HUES6 (cell line): ENCODE results near the gene KRTAP5-5.
A peak's percentile ranks its signal among the peaks of the same experiment; 100 is the strongest.
"Not testable (repeated sequence)": the region's sequence is repeated elsewhere in the genome, so short reads cannot be mapped to it uniquely, and the experiment has no call there.

ENCODE experiments used
- H3K27ac ChIP-seq: 2 replicates; pipeline ENCODE4 v1.7.0; 2013; ENCODE audit warnings: low read depth, mild to moderate bottlenecking, low read length, inconsistent platforms
- H3K27me3 ChIP-seq: 2 replicates; pipeline ENCODE4 v1.6.1; 2013; ENCODE audit warnings: low read length; ENCODE audit not compliant: control insufficient read depth, insufficient read depth
- H3K36me3 ChIP-seq: 2 replicates; pipeline ENCODE4 v1.6.1; 2013; ENCODE audit warnings: low read length; ENCODE audit not compliant: control insufficient read depth, insufficient read depth
- H3K4me1 ChIP-seq: 2 replicates; pipeline ENCODE4 v1.6.1; 2013; ENCODE audit warnings: low read length; ENCODE audit not compliant: control insufficient read depth, insufficient read depth
- H3K4me3 ChIP-seq: 2 replicates; pipeline ENCODE4 v1.5.1; 2013; ENCODE audit warnings: low read depth, low read length
- H3K9ac ChIP-seq: one replicate; pipeline ENCODE4 v1.6.1; 2013; ENCODE audit warnings: mild to moderate bottlenecking, low read length
- H3K9me3 ChIP-seq: 2 replicates; pipeline ENCODE4 v1.6.1; 2013; ENCODE audit warnings: low read depth, low read length; ENCODE audit not compliant: control insufficient read depth, insufficient read depth

Gene KRTAP5-5, protein sequence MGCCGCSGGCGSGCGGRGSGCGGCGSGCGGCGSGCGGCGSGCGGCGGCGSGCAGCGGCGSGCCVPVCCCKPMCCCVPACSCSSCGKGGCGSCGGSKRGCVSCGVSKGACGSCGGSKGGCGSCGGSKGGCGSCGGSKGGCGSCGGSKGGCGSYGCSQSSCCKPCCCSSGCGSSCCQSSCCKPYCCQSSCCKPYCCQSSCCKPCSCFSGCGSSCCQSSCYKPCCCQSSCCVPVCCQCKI

GRCh38 chr11:1629326-1630185 lies at the start of gene KRTAP5-5:
KRTAP5-5 (plus strand) TSS chr11:1629775; CDS start chr11:1629841, 66 bp downstream.
- Histone ChIP-seq H3K9ac (no peak within 1 kb of the TSS), H3K27me3 (peaks cover 37% of the 10 kb centered on the region), H3K4me1 (no peaks in the 10 kb centered on the region), H3K36me3 (no peaks in the 10 kb centered on the region), H3K27ac (no peak within 1 kb of the TSS), H3K4me3 (no peak within 1 kb of the TSS), H3K9me3 (no peaks in the 10 kb centered on the region)

- no peaks in the 10 kb centered on the region for H3K36me3 ChIP-seq
- H3K27ac ChIP-seq: no peak overlapping the region
- peaks cover 8% of the 10 kb centered on the region for H3K9me3 ChIP-seq
- no peak overlapping the region for H3K9ac ChIP-seq
- H3K4me1 ChIP-seq: no peaks in the 10 kb centered on the region
- H3K27me3 ChIP-seq: no peaks in the 10 kb centered on the region; the same call in 1 of the 2 replicates
- H3K4me3 ChIP-seq: no peak overlapping the region
These were observed 47.6 kb upstream of the KRTAP5-5 start for GRCh38 chr11:1581976-1582375.

DNA sequence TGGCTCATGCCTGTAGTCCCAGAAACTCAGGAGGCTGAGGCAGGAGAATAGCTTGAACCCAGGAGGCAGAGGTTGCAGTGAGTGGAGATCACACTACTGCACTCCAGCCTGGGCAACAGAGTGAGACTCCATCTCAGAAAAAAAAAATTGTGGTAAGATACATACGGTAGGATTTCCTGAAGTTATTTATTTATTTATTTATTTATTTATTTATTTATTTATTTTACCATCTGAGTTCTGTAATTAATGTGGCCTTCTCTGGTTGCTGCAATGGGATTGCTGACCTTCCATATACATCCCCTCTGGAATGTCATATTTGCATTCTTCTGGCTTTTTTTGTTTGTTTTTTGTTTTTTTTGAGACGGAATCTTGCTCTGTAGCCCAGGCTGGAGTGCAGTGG lies 46.7 kb upstream of the KRTAP5-5 start:
- not testable (repeated sequence) for H3K36me3 ChIP-seq, H3K9me3 ChIP-seq, H3K9ac ChIP-seq, H3K27me3 ChIP-seq, H3K4me1 ChIP-seq, H3K27ac ChIP-seq, H3K4me3 ChIP-seq

DNA sequence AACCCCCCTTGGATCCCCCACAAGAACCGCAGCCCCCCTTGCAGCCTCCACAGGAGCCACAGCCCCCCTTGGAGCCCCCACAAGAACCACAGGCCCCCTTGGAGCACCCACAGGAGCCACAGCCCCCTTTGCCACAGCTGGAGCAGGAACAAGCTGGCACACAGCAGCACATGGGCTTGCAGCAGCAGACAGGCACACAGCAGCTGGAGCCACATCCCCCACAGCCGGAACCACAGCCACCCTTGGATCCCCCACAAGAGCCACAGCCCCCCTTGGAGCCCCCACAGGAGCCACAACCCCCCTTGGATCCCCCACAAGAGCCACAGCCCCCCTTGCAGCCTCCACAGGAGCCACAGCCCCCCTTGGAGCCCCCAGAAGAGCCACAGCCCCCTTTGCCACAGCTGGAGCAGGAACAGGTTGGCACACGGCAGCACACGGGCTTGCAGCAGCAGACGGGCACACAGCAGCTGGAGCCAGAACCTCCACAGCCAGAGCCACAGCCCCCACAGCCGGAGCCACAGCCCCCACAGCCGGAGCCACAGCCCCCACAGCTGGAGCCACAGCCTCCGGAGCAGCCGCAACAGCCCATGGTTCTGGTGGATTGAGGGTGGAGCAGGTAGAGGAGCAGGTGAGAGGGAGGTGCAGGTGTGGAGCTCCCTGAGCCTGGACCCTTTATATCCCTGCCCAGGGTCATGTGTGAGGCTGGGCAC lies 44.8 kb upstream of the KRTAP5-5 start, which contains the start of gene KRTAP5-1:
TSS of gene KRTAP5-1 (minus strand) at position 623 of the 710 bp plus-strand sequence. CDS start at position 589, 34 bp downstream.
- H3K4me3 ChIP-seq, H3K9ac ChIP-seq, H3K36me3 ChIP-seq, H3K4me1 ChIP-seq, H3K27me3 ChIP-seq, H3K27ac ChIP-seq, H3K9me3 ChIP-seq: not testable (repeated sequence)

DNA sequence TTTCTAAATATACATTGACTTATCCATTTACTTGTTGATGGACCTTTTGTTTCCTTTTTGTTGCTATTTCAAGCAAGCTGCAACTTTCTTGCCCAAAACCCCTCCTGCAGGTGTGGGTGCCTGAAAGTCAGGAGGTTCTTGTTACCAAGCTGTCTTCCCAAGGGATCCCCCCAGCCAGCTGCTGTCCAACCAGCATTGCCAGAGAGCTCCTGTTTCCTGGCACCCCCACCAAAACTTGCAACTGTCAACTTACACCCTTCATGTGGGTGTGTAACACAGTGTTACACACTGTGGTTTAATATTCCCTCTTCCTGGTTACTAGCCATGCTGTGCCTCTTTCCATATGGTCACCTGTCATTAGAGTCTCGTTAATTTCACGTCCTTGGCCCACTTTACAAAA lies 42.9 kb upstream of the KRTAP5-5 start:
- no peaks in the 10 kb centered on the region; the same call in 1 of the 2 replicates for H3K27me3 ChIP-seq
- peaks cover 8% of the 10 kb centered on the region for H3K9me3 ChIP-seq
- H3K4me1 ChIP-seq: no peaks in the 10 kb centered on the region
- no peaks in the 10 kb centered on the region for H3K36me3 ChIP-seq
- H3K9ac ChIP-seq: no peak overlapping the region
- H3K27ac ChIP-seq: no peak overlapping the region
- H3K4me3 ChIP-seq: no peak overlapping the region

DNA sequence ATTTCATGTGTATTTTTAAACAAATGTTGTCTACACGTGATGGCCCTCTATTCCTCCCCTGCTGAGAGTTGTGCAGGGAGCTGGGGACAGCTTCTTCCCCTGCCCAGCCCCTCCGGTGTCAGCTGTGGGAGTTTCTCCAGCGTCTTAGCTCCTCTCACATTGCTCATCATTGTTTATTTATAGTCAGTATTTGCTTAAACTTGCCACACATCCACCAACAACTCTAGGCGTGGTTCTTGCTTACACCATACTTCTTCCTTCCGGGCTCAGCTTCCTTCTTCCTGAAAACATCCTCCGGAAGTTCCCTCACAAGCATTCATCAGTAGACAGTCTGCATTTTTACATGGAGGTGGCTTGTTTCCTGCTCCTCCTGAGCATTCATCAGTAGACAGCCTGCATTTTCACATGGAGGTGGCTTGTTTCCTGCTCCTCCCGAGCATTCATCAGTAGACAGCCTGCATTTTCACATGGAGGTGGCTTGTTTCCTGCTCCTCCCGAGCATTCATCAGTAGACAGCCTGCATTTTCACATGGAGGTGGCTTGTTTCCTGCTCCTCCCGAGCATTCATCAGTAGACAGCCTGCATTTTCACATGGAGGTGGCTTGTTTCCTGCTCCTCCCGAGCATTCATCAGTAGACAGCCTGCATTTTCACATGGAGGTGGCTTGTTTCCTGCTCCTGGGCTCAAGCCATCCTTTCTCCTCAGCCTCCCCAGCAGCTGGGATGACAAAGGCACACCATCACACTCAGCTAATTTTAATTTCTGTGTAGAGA lies 40.2 kb upstream of the KRTAP5-5 start:
- not testable (repeated sequence) for H3K4me3 ChIP-seq, H3K4me1 ChIP-seq, H3K9ac ChIP-seq, H3K27me3 ChIP-seq, H3K9me3 ChIP-seq, H3K36me3 ChIP-seq, H3K27ac ChIP-seq

DNA sequence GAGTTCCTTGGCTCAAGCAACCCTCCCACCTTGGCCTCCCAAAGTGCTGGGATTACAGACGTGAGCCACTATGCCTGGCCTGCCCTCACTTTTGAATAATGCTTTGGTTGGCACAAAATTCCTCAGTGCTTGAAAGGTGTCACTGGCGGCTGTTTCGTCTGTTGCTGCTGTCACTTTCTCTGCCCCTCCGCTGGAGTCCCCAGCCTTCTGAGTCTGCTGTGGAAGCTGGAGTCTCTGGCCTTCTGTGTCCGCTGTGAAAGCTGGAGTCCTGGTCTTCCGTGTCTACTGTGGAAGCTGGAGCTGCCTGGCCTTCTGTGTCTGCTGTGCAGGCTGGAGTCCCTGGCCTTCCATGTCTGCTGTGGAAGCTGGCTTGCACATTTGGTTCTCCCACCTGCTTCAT lies 39.6 kb upstream of the KRTAP5-5 start:
- no peak overlapping the region for H3K4me3 ChIP-seq
- H3K27me3 ChIP-seq: no peaks in the 10 kb centered on the region; the same call in 1 of the 2 replicates
- no peaks in the 10 kb centered on the region for H3K4me1 ChIP-seq
- no peak overlapping the region for H3K27ac ChIP-seq
- H3K36me3 ChIP-seq: no peaks in the 10 kb centered on the region
- peaks cover 8% of the 10 kb centered on the region for H3K9me3 ChIP-seq
- no peak overlapping the region for H3K9ac ChIP-seq

DNA sequence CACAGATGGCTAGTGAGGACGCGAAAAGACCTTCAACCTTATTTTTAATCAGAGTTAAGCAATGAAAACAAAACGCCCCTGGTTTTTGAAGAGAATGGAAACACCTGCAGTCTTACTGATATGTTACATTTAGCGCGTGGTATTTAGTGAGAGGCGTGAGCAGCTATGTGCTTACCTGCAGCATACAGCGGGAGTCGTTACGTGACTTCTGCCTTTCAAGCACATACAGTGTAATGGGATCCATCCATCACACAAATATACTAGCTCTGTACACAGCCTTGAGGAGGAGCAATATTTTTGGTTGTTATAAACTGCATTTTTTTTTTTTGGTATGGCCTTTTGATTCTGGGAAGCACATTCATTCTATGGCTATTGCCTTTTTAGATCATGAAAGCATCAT lies 36.9 kb upstream of the KRTAP5-5 start:
- H3K27me3 ChIP-seq: peaks cover 9% of the 10 kb centered on the region

GRCh38 chr11:1595994-1596575 lies 33.5 kb upstream of the KRTAP5-5 start:
- not testable (repeated sequence) for H3K9ac ChIP-seq, H3K27ac ChIP-seq, H3K36me3 ChIP-seq, H3K9me3 ChIP-seq, H3K27me3 ChIP-seq
- peak overlapping the region; percentile 14; the same call in 1 of the 2 replicates for H3K4me3 ChIP-seq
- peaks cover 19% of the 10 kb centered on the region for H3K4me1 ChIP-seq

More for the DNA sequence above, 36.9 kb upstream of the KRTAP5-5 start:
- H3K4me1 ChIP-seq: peaks cover 18% of the 10 kb centered on the region
- no peak overlapping the region for H3K27ac ChIP-seq
- no peak overlapping the region for H3K4me3 ChIP-seq
- H3K9ac ChIP-seq: no peak overlapping the region
- H3K36me3 ChIP-seq: no peaks in the 10 kb centered on the region
- peaks cover 8% of the 10 kb centered on the region for H3K9me3 ChIP-seq

DNA sequence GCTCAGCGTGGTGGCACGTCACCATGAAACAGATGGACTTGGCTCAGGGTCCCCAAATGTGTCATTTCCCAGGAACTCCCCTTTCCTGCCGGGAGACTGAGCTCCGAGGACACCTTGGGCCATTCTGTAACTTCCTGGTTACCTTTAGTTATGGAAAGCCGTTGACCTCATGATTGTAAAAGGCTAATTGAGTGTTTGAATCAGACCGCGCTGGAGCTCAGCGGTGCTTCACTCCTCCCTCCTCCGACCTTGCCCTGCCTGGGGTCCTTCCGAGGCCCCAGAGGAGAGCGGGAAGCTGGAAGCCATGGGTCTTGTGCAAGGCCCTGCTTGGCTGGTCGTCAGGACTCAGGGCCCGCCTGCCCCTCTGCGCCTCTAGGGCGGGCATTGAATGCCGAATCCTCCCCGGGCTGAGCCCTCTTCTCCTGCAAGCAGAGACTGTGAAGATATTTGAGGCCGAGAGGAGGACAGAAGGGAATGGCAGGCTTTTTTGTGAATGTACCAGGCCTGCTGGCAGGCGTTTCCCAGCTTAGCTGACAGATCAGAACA lies 32.9 kb upstream of the KRTAP5-5 start:
- H3K9me3 ChIP-seq, H3K27ac ChIP-seq, H3K27me3 ChIP-seq, H3K9ac ChIP-seq, H3K36me3 ChIP-seq: not testable (repeated sequence)
- Histone ChIP-seq H3K4me1 (peaks cover 19% of the 10 kb centered on the region), H3K4me3 (peak overlapping the region; percentile 14; the same call in 1 of the 2 replicates)
